NCI-H524 (cell line): Measurements from ENCODE around the gene GPM6B.
"Not testable (repeated sequence)": the region's sequence is repeated elsewhere in the genome, so short reads cannot be mapped to it uniquely, and the experiment has no call there.

ENCODE experiments used
- DNase-seq, 2 experiments: peaks; one replicate each; lab custom pipeline; 2025; lab: John Stamatoyannopoulos, UW

The GPM6B gene

DNA sequence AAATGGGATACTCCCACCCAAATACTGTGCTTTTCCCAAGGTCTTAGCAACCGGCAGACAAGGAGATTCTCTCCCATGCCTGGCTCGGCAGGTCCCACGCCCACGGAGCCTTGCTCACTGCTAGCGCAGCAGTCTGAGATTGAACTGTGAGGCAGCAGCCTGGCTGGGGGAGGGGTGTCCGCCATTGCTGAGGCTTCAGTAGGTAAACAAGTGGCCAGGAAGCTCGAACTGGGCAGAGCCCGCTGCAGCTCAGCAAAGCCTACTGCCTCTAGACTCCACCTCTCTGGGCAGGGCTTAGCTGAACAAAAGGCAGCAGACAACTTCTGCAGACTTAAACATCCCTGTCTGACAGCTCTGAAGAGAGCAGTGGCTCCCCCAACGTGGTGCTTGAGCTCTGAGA is 92.0 kb downstream of the GPM6B start:
- DNase-seq, result not testable (repeated sequence)

DNA sequence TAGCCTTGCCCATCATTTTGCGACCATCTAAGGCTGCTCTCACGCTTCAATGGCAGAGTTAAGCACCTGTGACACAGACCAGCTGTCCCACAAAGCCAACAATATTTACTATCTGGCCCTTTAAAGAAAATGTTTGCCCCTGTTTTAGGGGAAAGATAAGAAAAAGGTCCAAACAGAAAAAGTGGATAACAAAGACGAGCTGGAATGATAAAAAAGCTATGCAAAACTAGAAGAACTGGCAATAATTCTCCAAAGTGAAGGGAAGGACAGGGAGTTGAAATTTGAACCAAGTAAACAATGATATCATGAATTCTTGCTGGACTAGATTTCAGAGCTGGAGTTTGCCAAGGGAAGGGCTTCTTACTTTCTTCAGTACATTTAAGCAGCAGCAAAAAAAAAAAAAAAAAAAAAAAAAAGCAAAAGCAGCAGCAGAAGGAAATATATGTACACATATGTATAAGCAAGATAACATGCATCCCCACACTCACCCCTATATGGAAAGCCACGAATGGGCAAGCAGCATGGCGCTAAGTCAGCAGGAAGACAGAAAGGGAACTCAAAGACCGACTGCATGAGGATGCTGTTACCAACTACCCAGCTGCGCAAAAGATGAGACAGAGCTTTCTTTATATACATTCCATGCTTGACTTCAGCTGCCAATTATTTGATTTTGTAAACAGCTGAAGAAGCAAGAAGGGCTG is 94.9 kb downstream of the GPM6B start:
- no peak for DNase-seq

DNA sequence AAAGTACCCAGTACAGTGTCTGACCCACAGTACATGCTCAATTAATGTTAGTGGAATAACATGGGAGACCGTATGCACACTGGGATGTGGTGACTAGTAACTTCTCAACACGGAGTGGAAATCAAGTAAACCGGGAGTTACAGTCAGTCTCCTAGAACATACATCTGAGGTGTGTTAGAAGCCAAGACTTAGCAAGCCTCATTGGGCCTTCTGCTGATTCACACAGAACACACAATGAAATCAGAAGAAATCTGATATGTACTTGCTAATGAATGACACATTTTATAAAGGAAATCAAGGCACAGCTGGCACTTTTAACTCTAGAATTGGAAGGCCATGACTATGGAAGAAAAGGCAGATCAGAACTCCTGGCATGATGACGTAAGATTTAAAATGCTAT is 95.5 kb downstream of the GPM6B start:
- no peak for DNase-seq
